Large intestine (tissue), 3 donors: ENCODE results near the gene VAPB. TPM values are rescaled to one million over a fixed set of nuclear protein-coding genes. Genes with fewer than 3 reads are reported as not detected.

Source experiments
- DNase-seq, 2 donors: peaks; one replicate each; pipeline versions ENCODE4 v3.0.0 to v3.0.0-alpha.2; 2013
- H3K27ac ChIP-seq: one replicate; pipeline ENCODE4 v1.5.1; 2013; ENCODE audit warnings: low read length
- H3K27me3 ChIP-seq: 2 replicates; pipeline ENCODE4 v1.6.1; 2013; ENCODE audit warnings: low read length; ENCODE audit not compliant: control insufficient read depth, insufficient read depth
- H3K36me3 ChIP-seq: 2 replicates; pipeline ENCODE4 v1.6.1; 2013; ENCODE audit warnings: low read length; ENCODE audit not compliant: control insufficient read depth, insufficient read depth
- H3K4me1 ChIP-seq: one replicate; pipeline ENCODE4 v1.6.1; 2013; ENCODE audit warnings: low read length; ENCODE audit not compliant: control insufficient read depth, insufficient read depth
- H3K4me3 ChIP-seq: one replicate; pipeline ENCODE4 v1.5.1; 2013; ENCODE audit warnings: low read length
- H3K9me3 ChIP-seq: one replicate; pipeline ENCODE4 v1.6.1; 2013; ENCODE audit warnings: mild to moderate bottlenecking, low read depth, low read length, moderate library complexity; ENCODE audit not compliant: control insufficient read depth
- WGBS: methylation state at CpG from one replicate; pipeline ENCODE4 v1.1.5; 2013; ENCODE audit warnings: low lambda C conversion rate; ENCODE audit not compliant: insufficient coverage; 5-methylcytosine and 5-hydroxymethylcytosine counted together
- polyA plus RNA-seq: library from polyadenylated mRNA; unstranded; fragments of 120-200 nt; gene quantifications from one replicate; pipeline ENCODE4 v1.2.1, GENCODE V29; 2013

Gene VAPB
- polyA plus RNA-seq, 1 donor = 39.2 TPM

- WGBS = no CpG with 5 or more reads among the region's 6 CpGs
- Histone ChIP-seq H3K36me3 (no peaks in the 10 kb centered on the region), H3K27me3 (no peaks in the 10 kb centered on the region), H3K27ac (no peak overlapping the region), H3K9me3 (no peaks in the 10 kb centered on the region), H3K4me1 (no peaks in the 10 kb centered on the region), H3K4me3 (no peak overlapping the region)
- no peak for DNase-seq
These were observed 107.4 kb downstream of the VAPB start for GRCh38 chr20:58496429-58496769.

- no peaks in the 10 kb centered on the region for H3K9me3 ChIP-seq
- no peaks in the 10 kb centered on the region for H3K36me3 ChIP-seq
- H3K27me3 ChIP-seq = no peaks in the 10 kb centered on the region
- H3K4me3 ChIP-seq = no peak overlapping the region
- no peaks in the 10 kb centered on the region for H3K4me1 ChIP-seq
- WGBS = 100% methylated on average over 3 of the region's 16 CpGs
- H3K27ac ChIP-seq = no peak overlapping the region
- DNase-seq = no peak
These were observed 108.1 kb downstream of the VAPB start for GRCh38 chr20:58497076-58497641.

- 100% methylated on average over 4 of the region's 13 CpGs for WGBS
- no peak for DNase-seq
- Histone ChIP-seq H3K9me3 (no peaks in the 10 kb centered on the region), H3K36me3 (no peaks in the 10 kb centered on the region), H3K4me3 (no peak overlapping the region), H3K27ac (no peak overlapping the region), H3K27me3 (no peaks in the 10 kb centered on the region), H3K4me1 (no peaks in the 10 kb centered on the region)
These were observed 108.9 kb downstream of the VAPB start for GRCh38 chr20:58497724-58498469.

GRCh38 chr20:58498470-58499068 lies 109.5 kb downstream of the VAPB start:
- H3K9me3 ChIP-seq = no peaks in the 10 kb centered on the region
- no peak overlapping the region for H3K4me3 ChIP-seq
- WGBS = no CpG with 5 or more reads among the region's 9 CpGs
- peak in 1 of 2 donors; percentile 35 for DNase-seq
- H3K27ac ChIP-seq = no peak overlapping the region
- H3K27me3 ChIP-seq = no peaks in the 10 kb centered on the region
- no peaks in the 10 kb centered on the region for H3K4me1 ChIP-seq
- no peaks in the 10 kb centered on the region for H3K36me3 ChIP-seq

- H3K4me3 ChIP-seq = no peak overlapping the region
These were observed 111.2 kb downstream of the VAPB start for GRCh38 chr20:58500256-58500655.

More at GRCh38 chr20:58500256-58500655, 111.2 kb downstream of the VAPB start:
- no CpG with 5 or more reads among the region's 7 CpGs for WGBS
- Histone ChIP-seq H3K36me3 (no peaks in the 10 kb centered on the region), H3K9me3 (no peaks in the 10 kb centered on the region), H3K4me1 (no peaks in the 10 kb centered on the region), H3K27ac (no peak overlapping the region), H3K27me3 (no peaks in the 10 kb centered on the region)
- DNase-seq = no peak

Other genes starting within 250 kb of the VAPB start
- not detected for gene ANKRD60, start 160.6 kb upstream of the VAPB start, polyA plus RNA-seq
- 18.8 TPM for gene RAB22A, start 79.5 kb upstream of the VAPB start, polyA plus RNA-seq
- 0.09 TPM for gene APCDD1L, start 126.2 kb downstream of the VAPB start, polyA plus RNA-seq